T-helper 1 cell treated with Interleukin-12 subunit alpha and Interleukin-12 subunit beta and Interleukin-4 antibody, amounts not matched to agents 30 μg/mL and 1 μg/mL, for 36 hours (primary cell): Measurements from ENCODE around the gene BMF.
"Not testable (repeated sequence)": the region's sequence is repeated elsewhere in the genome, so short reads cannot be mapped to it uniquely, and the experiment has no call there.

ENCODE experiments used
- H3K27ac Mint-ChIP-seq: one replicate; pipeline ENCODE4 v1.8.0; 2021; ENCODE audit warnings: mild to moderate bottlenecking, mixed read lengths
- H3K27me3 Mint-ChIP-seq: one replicate; pipeline ENCODE4 v1.8.0; 2021; ENCODE audit warnings: low read depth, mixed read lengths
- H3K36me3 Mint-ChIP-seq: one replicate; pipeline ENCODE4 v1.8.0; 2021; ENCODE audit warnings: low read depth, mixed read lengths
- H3K4me1 Mint-ChIP-seq: one replicate; pipeline ENCODE4 v1.8.0; 2021; ENCODE audit warnings: low read depth, mixed read lengths
- H3K4me3 Mint-ChIP-seq: one replicate; pipeline ENCODE4 v1.8.0; 2021; ENCODE audit warnings: mild to moderate bottlenecking, moderate library complexity, mixed read lengths
- H3K9me3 Mint-ChIP-seq: one replicate; pipeline ENCODE4 v1.8.0; 2021; ENCODE audit warnings: mixed read lengths

Gene BMF

GRCh38 chr15:40090774-40091455 lies 17.8 kb downstream of the BMF start:
- Mint-ChIP-seq H3K9me3 (no peaks in the 10 kb centered on the region), H3K27ac (no peak overlapping the region), H3K36me3 (peaks cover 20% of the 10 kb centered on the region), H3K4me1 (peaks cover 29% of the 10 kb centered on the region), H3K27me3 (no peaks in the 10 kb centered on the region), H3K4me3 (no peak overlapping the region)

GRCh38 chr15:40088929-40089755 lies 19.5 kb downstream of the BMF start:
- no peak overlapping the region for H3K4me3 Mint-ChIP-seq

GRCh38 chr15:40087991-40088928 lies 20.4 kb downstream of the BMF start:
- H3K9me3 Mint-ChIP-seq: no peaks in the 10 kb centered on the region
- no peak overlapping the region for H3K4me3 Mint-ChIP-seq
- no peak overlapping the region for H3K27ac Mint-ChIP-seq

More at GRCh38 chr15:40088929-40089755, 19.5 kb downstream of the BMF start:
- Mint-ChIP-seq H3K9me3 (no peaks in the 10 kb centered on the region), H3K4me1 (peaks cover 22% of the 10 kb centered on the region), H3K27me3 (peaks cover 8% of the 10 kb centered on the region), H3K27ac (no peak overlapping the region), H3K36me3 (peaks cover 9% of the 10 kb centered on the region)

GRCh38 chr15:40087068-40087810 lies 21.4 kb downstream of the BMF start:
- peaks cover 7% of the 10 kb centered on the region for H3K36me3 Mint-ChIP-seq
- no peak overlapping the region for H3K27ac Mint-ChIP-seq
- peaks cover 24% of the 10 kb centered on the region for H3K27me3 Mint-ChIP-seq
- no peak overlapping the region for H3K4me3 Mint-ChIP-seq
- peaks cover 19% of the 10 kb centered on the region for H3K4me1 Mint-ChIP-seq
- no peaks in the 10 kb centered on the region for H3K9me3 Mint-ChIP-seq

More at GRCh38 chr15:40087991-40088928, 20.4 kb downstream of the BMF start:
- peaks cover 7% of the 10 kb centered on the region for H3K36me3 Mint-ChIP-seq
- H3K4me1 Mint-ChIP-seq: peaks cover 22% of the 10 kb centered on the region
- H3K27me3 Mint-ChIP-seq: peaks cover 15% of the 10 kb centered on the region

- H3K27me3 Mint-ChIP-seq: peaks cover 33% of the 10 kb centered on the region
- no peak overlapping the region for H3K4me3 Mint-ChIP-seq
- H3K36me3 Mint-ChIP-seq: peaks cover 4% of the 10 kb centered on the region
- H3K9me3 Mint-ChIP-seq: no peaks in the 10 kb centered on the region
- no peak overlapping the region for H3K27ac Mint-ChIP-seq
- H3K4me1 Mint-ChIP-seq: peaks cover 30% of the 10 kb centered on the region
These were observed 23.4 kb downstream of the BMF start for GRCh38 chr15:40085266-40085665.

- no peaks in the 10 kb centered on the region for H3K9me3 Mint-ChIP-seq
- peaks cover 33% of the 10 kb centered on the region for H3K27me3 Mint-ChIP-seq
- no peak overlapping the region for H3K4me3 Mint-ChIP-seq
- peaks cover 32% of the 10 kb centered on the region for H3K4me1 Mint-ChIP-seq
- H3K36me3 Mint-ChIP-seq: peaks cover 3% of the 10 kb centered on the region
- H3K27ac Mint-ChIP-seq: no peak overlapping the region
These were observed 24.0 kb downstream of the BMF start for GRCh38 chr15:40084650-40085049.

- Mint-ChIP-seq H3K36me3 (no peaks in the 10 kb centered on the region), H3K27me3 (peaks cover 37% of the 10 kb centered on the region), H3K27ac (no peak overlapping the region), H3K4me3 (no peak overlapping the region), H3K4me1 (peaks cover 32% of the 10 kb centered on the region), H3K9me3 (no peaks in the 10 kb centered on the region)
These were observed 26.3 kb downstream of the BMF start for GRCh38 chr15:40082195-40082883.

- Mint-ChIP-seq H3K27me3 (peaks cover 37% of the 10 kb centered on the region), H3K36me3 (no peaks in the 10 kb centered on the region), H3K4me3 (peak overlapping the region; percentile 53), H3K9me3 (no peaks in the 10 kb centered on the region), H3K27ac (no peak overlapping the region), H3K4me1 (peaks cover 32% of the 10 kb centered on the region)
These were observed 26.9 kb downstream of the BMF start for GRCh38 chr15:40081691-40082194.

GRCh38 chr15:40080847-40081246 lies 27.8 kb downstream of the BMF start:
- Mint-ChIP-seq H3K27ac (no peak overlapping the region), H3K9me3 (no peaks in the 10 kb centered on the region), H3K4me1 (peaks cover 29% of the 10 kb centered on the region), H3K4me3 (no peak overlapping the region), H3K27me3 (peaks cover 37% of the 10 kb centered on the region), H3K36me3 (no peaks in the 10 kb centered on the region)

- H3K27ac Mint-ChIP-seq: no peak overlapping the region
- peaks cover 26% of the 10 kb centered on the region for H3K4me1 Mint-ChIP-seq
- H3K27me3 Mint-ChIP-seq: peaks cover 37% of the 10 kb centered on the region
- no peak overlapping the region for H3K4me3 Mint-ChIP-seq
- no peaks in the 10 kb centered on the region for H3K9me3 Mint-ChIP-seq
- H3K36me3 Mint-ChIP-seq: no peaks in the 10 kb centered on the region
These were observed 28.6 kb downstream of the BMF start for GRCh38 chr15:40080104-40080503.

- no peak overlapping the region for H3K27ac Mint-ChIP-seq
- no peaks in the 10 kb centered on the region for H3K9me3 Mint-ChIP-seq
- H3K36me3 Mint-ChIP-seq: no peaks in the 10 kb centered on the region
- H3K27me3 Mint-ChIP-seq: peaks cover 31% of the 10 kb centered on the region
- H3K4me1 Mint-ChIP-seq: peaks cover 22% of the 10 kb centered on the region
- no peak overlapping the region for H3K4me3 Mint-ChIP-seq
These were observed 29.2 kb downstream of the BMF start for GRCh38 chr15:40079456-40079855.

GRCh38 chr15:40075298-40076044 lies 33.2 kb downstream of the BMF start:
- peaks cover 4% of the 10 kb centered on the region for H3K4me1 Mint-ChIP-seq
- H3K27me3 Mint-ChIP-seq: peaks cover 4% of the 10 kb centered on the region
- no peak overlapping the region for H3K27ac Mint-ChIP-seq
- no peaks in the 10 kb centered on the region for H3K9me3 Mint-ChIP-seq
- no peak overlapping the region for H3K4me3 Mint-ChIP-seq
- no peaks in the 10 kb centered on the region for H3K36me3 Mint-ChIP-seq

GRCh38 chr15:40074656-40075055 lies 34.0 kb downstream of the BMF start:
- H3K36me3 Mint-ChIP-seq, H3K27me3 Mint-ChIP-seq, H3K27ac Mint-ChIP-seq, H3K4me3 Mint-ChIP-seq, H3K9me3 Mint-ChIP-seq, H3K4me1 Mint-ChIP-seq: not testable (repeated sequence)
